Neuronal stem cell (in vitro differentiated cells): ENCODE data around the gene SMG7.

Experiments
- DNase-seq: peaks from one replicate; pipeline ENCODE4 v3.0.0-alpha.2; 2013; ENCODE audit warnings: low spot score
- H2AFZ ChIP-seq: one replicate; pipeline ENCODE4 v1.6.1; 2013; ENCODE audit warnings: mild to moderate bottlenecking, low read length, inconsistent platforms
- H2AK5ac ChIP-seq: 2 replicates; pipeline ENCODE4 v1.6.1; 2013; ENCODE audit warnings: low read depth, mild to moderate bottlenecking, inconsistent platforms, low read length, moderate library complexity, mixed read lengths
- H2BK120ac ChIP-seq: 2 replicates; pipeline ENCODE4 v1.6.1; 2013; ENCODE audit warnings: low read depth, mild to moderate bottlenecking, inconsistent platforms, low read length, moderate library complexity, mixed read lengths
- H2BK12ac ChIP-seq: one replicate; pipeline ENCODE4 v1.6.1; 2013; ENCODE audit warnings: low read length, inconsistent platforms
- H2BK15ac ChIP-seq: 2 replicates; pipeline ENCODE4 v1.6.1; 2013; ENCODE audit warnings: mild to moderate bottlenecking, low read length, inconsistent platforms, mixed read lengths
- H2BK5ac ChIP-seq: one replicate; pipeline ENCODE4 v1.6.1; 2013; ENCODE audit warnings: inconsistent platforms, mild to moderate bottlenecking, low read length, moderate library complexity
- H3K14ac ChIP-seq: one replicate; pipeline ENCODE4 v1.6.1; 2013; ENCODE audit warnings: low read length, inconsistent platforms
- H3K18ac ChIP-seq: 2 replicates; pipeline ENCODE4 v1.6.1; 2013; ENCODE audit warnings: low read length, inconsistent platforms
- H3K23ac ChIP-seq: 2 replicates; pipeline ENCODE4 v1.6.1; 2013; ENCODE audit warnings: low read depth, mild to moderate bottlenecking, mixed read lengths, low read length, inconsistent platforms; ENCODE audit not compliant: poor library complexity
- H3K27ac ChIP-seq: replicated peaks from 3 replicates; pipeline ENCODE4 v1.5.1; 2013; ENCODE audit warnings: low read length, inconsistent platforms
- H3K27me3 ChIP-seq, 3 experiments: 2 replicates each; pipeline ENCODE4 v1.6.1; 2013; ENCODE audit warnings: low read length in 3 of 3, mild to moderate bottlenecking in 2 of 3, inconsistent platforms in 1 of 3, low read depth in 1 of 3, mixed read lengths in 1 of 3, moderate library complexity in 1 of 3; ENCODE audit not compliant: control insufficient read depth in 3 of 3, insufficient read depth in 3 of 3
- H3K36me3 ChIP-seq, 2 donors: replicated peaks in 1 of 2; 2 replicates each; pipeline ENCODE4 v1.6.1; 2013; ENCODE audit warnings: low read length in 2 of 2; ENCODE audit not compliant: control insufficient read depth in 2 of 2, insufficient read depth in 2 of 2
- H3K4ac ChIP-seq: 2 replicates; pipeline ENCODE4 v1.6.1; 2013; ENCODE audit warnings: inconsistent platforms, mild to moderate bottlenecking, low read length, moderate library complexity
- H3K4me1 ChIP-seq, 2 donors: 1 replicate in 1 of 2; 2 replicates in 1 of 2; pipeline ENCODE4 v1.6.1; 2013; ENCODE audit warnings: low read length in 2 of 2, low read depth in 1 of 2; ENCODE audit not compliant: control insufficient read depth in 2 of 2, insufficient read depth in 1 of 2
- H3K4me2 ChIP-seq: one replicate; pipeline ENCODE4 v1.6.1; 2013; ENCODE audit warnings: mild to moderate bottlenecking, low read length, inconsistent platforms; ENCODE audit not compliant: insufficient read depth, poor library complexity, severe bottlenecking
- H3K4me3 ChIP-seq, 2 donors: 2 replicates each; pipeline ENCODE4 v1.5.1; 2013; ENCODE audit warnings: low read length in 2 of 2, mild to moderate bottlenecking in 2 of 2, inconsistent platforms in 1 of 2, moderate library complexity in 1 of 2
- H3K79me1 ChIP-seq: one replicate; pipeline ENCODE4 v1.6.1; 2013; ENCODE audit warnings: low read depth, mild to moderate bottlenecking, inconsistent platforms, low read length, moderate library complexity
- H3K9ac ChIP-seq: one replicate; pipeline ENCODE4 v1.6.1; 2013; ENCODE audit warnings: mild to moderate bottlenecking, low read depth, low read length, inconsistent platforms; ENCODE audit not compliant: poor library complexity
- H3K9me3 ChIP-seq, 2 donors: replicated peaks in 1 of 2; 2 replicates each; pipeline versions ENCODE3 to v1.6.1; 2013; ENCODE audit warnings: low read length in 2 of 2, mild to moderate bottlenecking in 2 of 2, inconsistent platforms in 1 of 2, low read depth in 1 of 2, mixed read lengths in 1 of 2, moderate library complexity in 1 of 2; ENCODE audit not compliant: control insufficient read depth in 2 of 2, insufficient read depth in 1 of 2
- H4K8ac ChIP-seq: one replicate; pipeline ENCODE4 v1.6.1; 2013; ENCODE audit warnings: low read depth, mild to moderate bottlenecking, inconsistent platforms, low read length, moderate library complexity
- H4K91ac ChIP-seq: one replicate; pipeline ENCODE4 v1.6.1; 2013; ENCODE audit warnings: low read length, low read depth, mild to moderate bottlenecking, inconsistent platforms; ENCODE audit not compliant: poor library complexity
- WGBS, 2 donors: extraction: QIAGEN DNeasy Blood & Tissue Kit; methylation state at CpG; one replicate each; pipeline ENCODE4 v1.1.7; 2013; ENCODE audit warnings: missing lambda C conversion rate in 2 of 2, mixed read lengths in 1 of 2; ENCODE audit not compliant: insufficient read length in 2 of 2, insufficient replicate concordance in 1 of 2; ENCODE audit errors: extremely low coverage in 2 of 2; 5-methylcytosine and 5-hydroxymethylcytosine counted together

SMG7 gene

GRCh38 chr1:183602510-183602909 is 130.2 kb downstream of the SMG7 start:
- no peak for DNase-seq
- Histone ChIP-seq H2AK5ac (no peak overlapping the region), H3K9ac (no peak overlapping the region), H3K79me1 (no peaks in the 10 kb centered on the region), H4K91ac (no peak overlapping the region), H2AFZ (no peak overlapping the region), H2BK120ac (no peak overlapping the region), H3K14ac (no peak overlapping the region), H3K4me2 (no peak overlapping the region), H2BK5ac (no peak overlapping the region), H3K27me3 (peaks cover 0 to 19% (median 0%) of the 10 kb centered on the region in 3 experiments), H3K36me3 (no peaks in the 10 kb centered on the region), H3K27ac (no peak overlapping the region), H4K8ac (no peak overlapping the region), H3K9me3 (no peaks in the 10 kb centered on the region), H3K18ac (no peak overlapping the region), H2BK12ac (no peak overlapping the region), H3K4ac (no peak overlapping the region), H3K4me3 (no peak overlapping the region), H2BK15ac (no peak overlapping the region), H3K4me1 (no peaks in the 10 kb centered on the region), H3K23ac (no peak overlapping the region)
- no CpG with 5 or more reads among the region's 1 CpG for WGBS, 2 donors
